ENCODE results near the gene GALK1.

- TF ChIP-seq DNMT3B (CRISPR knock-in tag; conservative IDR thresholded peaks at IDR 0.05) (no peak), PHF20 (CRISPR knock-in tag; IDR thresholded peaks at IDR 0.05) (no peak), ZNF746 (CRISPR knock-in tag; IDR thresholded peaks at IDR 0.05) (no peak), HNRNPH1 (optimal IDR thresholded peaks at IDR 0.05; ENCODE audit: low read depth, low read length) (no peak), HDAC2 (CRISPR knock-in tag; IDR thresholded peaks at IDR 0.05) (no peak), NRL (CRISPR knock-in tag; IDR thresholded peaks at IDR 0.05; ENCODE audit: borderline replicate concordance) (no peak), ELF1 (CRISPR knock-in tag; IDR thresholded peaks at IDR 0.05) (no peak), YY1 (IDR thresholded peaks at IDR 0.05; ENCODE audit: insufficient read depth, insufficient replicate concordance, low read depth, low read length) (no peak), SRSF1 (optimal IDR thresholded peaks at IDR 0.05; ENCODE audit: low read depth, low read length) (no peak)
Measured at GRCh38 chr17:75712446-75712845, 52.5 kb downstream of the GALK1 start.

All from HepG2 (cell line).